GM12878 (cell line): Measurements from ENCODE around the gene CTSE. TPM values are rescaled to one million over a fixed set of nuclear protein-coding genes. Genes with fewer than 3 reads are reported as not detected.

Experiments
- ATAC-seq: fragments of 200-7000 bp; cut with Tn5 transposase; 3 replicates; pipeline ENCODE4 v1.9.1; 2020; ENCODE audit warnings: mild to moderate bottlenecking, moderate library complexity
- BruUV-seq: library from RNA; stranded (reverse); fragments of 400-500 nt; replicated peaks from 2 replicates; lab custom pipeline; 2021; lab: Mats Ljungman, UMichigan
- CTCF ChIA-PET: fragments of 300-600 bp; sonication (Branson Sonifier 250); formaldehyde crosslinking; extraction: SDS; loops from one replicate; lab custom pipeline; 2021; ENCODE audit warnings: inconsistent platforms; lab: Yijun Ruan, JAX
- POLR2A ChIA-PET: fragments of 350-600 bp; formaldehyde crosslinking; extraction: SDS; loops from one replicate; lab custom pipeline; 2021; ENCODE audit warnings: inconsistent platforms; lab: Charles Lee
- RAD21 ChIA-PET: fragments of 300-600 bp; sonication (Branson Sonifier 250); formaldehyde crosslinking; loops from one replicate; lab custom pipeline; 2023; ENCODE audit warnings: antibody characterized with exemption; ENCODE audit not compliant: unreplicated experiment; lab: Charles Lee
- SMC1A ChIA-PET: fragments of 300-600 bp; sonication (Branson Sonifier 250); formaldehyde crosslinking; loops from one replicate; lab custom pipeline; 2023; ENCODE audit not compliant: unreplicated experiment, uncharacterized antibody; lab: Charles Lee
- DNase-seq: peaks from one replicate; pipeline ENCODE4 v3.0.0-alpha.2; 2011; ENCODE audit warnings: low read depth, low spot score
- FAIRE-seq: peaks from 3 replicates; lab custom pipeline; 2011; peaks lifted over from hg19 to GRCh38; lab: Jason Lieb, UNC
- H2AFZ ChIP-seq: 2 replicates; pipeline ENCODE4 v1.6.0; 2011; ENCODE audit warnings: low read depth, low read length, control low read depth; ENCODE audit not compliant: control insufficient read depth
- H3K27ac ChIP-seq: 2 replicates; pipeline ENCODE4 v1.5.1; 2011; ENCODE audit warnings: control low read depth; ENCODE audit not compliant: control insufficient read depth, insufficient read depth
- H3K27me3 ChIP-seq, 2 experiments: replicated peaks in 1 of 2; 2 replicates each; pipeline versions ENCODE4 v1.6.0 to v1.6.1; 2011; ENCODE audit warnings: low read length in 1 of 2; ENCODE audit not compliant: control insufficient read depth in 2 of 2, insufficient read depth in 2 of 2
- H3K36me3 ChIP-seq, 2 experiments: 2 replicates each; pipeline ENCODE4 v1.5.1; 2011; ENCODE audit warnings: low read length in 1 of 2; ENCODE audit not compliant: control insufficient read depth in 2 of 2, insufficient read depth in 2 of 2
- H3K4me1 ChIP-seq: 2 replicates; pipeline ENCODE4 v1.6.1; 2011; ENCODE audit warnings: mild to moderate bottlenecking, low read length, moderate library complexity, mixed read lengths; ENCODE audit not compliant: control insufficient read depth, insufficient read depth
- H3K4me2 ChIP-seq: 2 replicates; pipeline ENCODE4 v1.6.0; 2011; ENCODE audit warnings: control low read depth; ENCODE audit not compliant: control insufficient read depth, insufficient read depth
- H3K4me3 ChIP-seq: fragments of 200-600 bp; sonication (generic); 2 replicates; pipeline ENCODE4 v1.5.1; 2016
- H3K79me2 ChIP-seq: 2 replicates; pipeline ENCODE4 v1.6.0; 2011; ENCODE audit warnings: low read length; ENCODE audit not compliant: control insufficient read depth, insufficient read depth
- H3K9ac ChIP-seq: 2 replicates; pipeline ENCODE4 v1.8.0; 2011; ENCODE audit warnings: low read length, control low read depth, mixed read lengths; ENCODE audit not compliant: control insufficient read depth, insufficient read depth
- H3K9me3 ChIP-seq: replicated peaks from 3 replicates; pipeline ENCODE4 v1.5.1; 2011; ENCODE audit warnings: mild to moderate bottlenecking, low read length; ENCODE audit not compliant: control insufficient read depth, insufficient read depth
- H4K20me1 ChIP-seq: 2 replicates; pipeline ENCODE4 v1.6.0; 2011; ENCODE audit not compliant: control insufficient read depth, insufficient read depth
- HDAC6 ChIP-seq: fragments of 200-600 bp; sonication (generic); IDR thresholded peaks from one replicate; pipeline ENCODE4 v1.8.0; 2017; ENCODE audit warnings: antibody characterized with exemption; ENCODE audit not compliant: unreplicated experiment
- IKZF1 ChIP-seq: fragments of 450-650 bp; conservative IDR thresholded peaks from 2 replicates; pipeline ENCODE4 v1.6.1; 2017; ENCODE audit warnings: antibody characterized with exemption, mild to moderate bottlenecking
- POLR2A ChIP-seq: IDR thresholded peaks from 2 replicates; pipeline ENCODE4 v1.6.1; 2011; ENCODE audit warnings: low read depth, mild to moderate bottlenecking, low read length
- RB1 ChIP-seq: fragments of 450-650 bp; formaldehyde crosslinking; IDR thresholded peaks from 2 replicates; pipeline ENCODE4 v1.6.1; 2017; ENCODE audit warnings: mild to moderate bottlenecking, borderline replicate concordance
- RCOR1 ChIP-seq: conservative IDR thresholded peaks from 2 replicates; pipeline ENCODE4 v1.6.1; 2012; ENCODE audit warnings: low read depth, low read length, improper control_type of control experiment
- RFX5 ChIP-seq: IDR thresholded peaks from 2 replicates; pipeline ENCODE4 v1.6.1; 2011; ENCODE audit warnings: low read depth, low read length, improper control_type of control experiment
- SUPT20H ChIP-seq: IDR thresholded peaks from 2 replicates; pipeline ENCODE4 v1.6.1; 2011; ENCODE audit warnings: low read depth, mild to moderate bottlenecking, low read length, moderate library complexity, borderline replicate concordance; ENCODE audit not compliant: control insufficient read depth
- YY1 ChIP-seq: IDR thresholded peaks from 2 replicates; pipeline ENCODE4 v1.6.1; 2011; ENCODE audit warnings: low read depth, mild to moderate bottlenecking, low read length
- WGBS: methylation state at CpG from one replicate; pipeline ENCODE4 v1.1.6; 2016; ENCODE audit warnings: low lambda C conversion rate; ENCODE audit not compliant: insufficient replicate concordance, insufficient coverage; ENCODE audit errors: missing lambda C conversion rate; 5-methylcytosine and 5-hydroxymethylcytosine counted together
- in situ Hi-C: fragments of 300-500 bp; cut with MboI; formaldehyde crosslinking; loops from 9 replicates; pipeline ENCODE4 v1.14.3; 2018; ENCODE audit warnings: mixed read lengths
- intact Hi-C: fragments of 100-400 bp; cut with micrococcal nuclease; formaldehyde crosslinking; loops from one replicate; pipeline ENCODE4 v1.14.2; 2022; ENCODE audit not compliant: unreplicated experiment
- polyA plus RNA-seq, 11 experiments: library from polyadenylated mRNA; depleted of rRNA in 4 of 11; unstranded in 6 of 11; stranded (reverse) in 5 of 11; fragments of >200 nt; fragmentation: Nextera tagmentation in 4 of 11; fragmentation: Illumina TruSeq in 1 of 11; extraction: Ambion mirVana in 4 of 11; extraction: Trizol in 1 of 11; gene quantifications; 1 replicate in 1 of 11; 2 replicates in 10 of 11; pipeline versions ENCODE4 v1.2.1 to v1.2.3, GENCODE V29; 2011 to 2016; ENCODE audit warnings: inconsistent platforms in 2 of 11, missing spikeins in 2 of 11, low read depth in 1 of 11
- total RNA-seq, 4 experiments: library from RNA; depleted of rRNA in 3 of 4; stranded (reverse); fragments of >200 nt in 3 of 4; fragmentation: Illumina TruSeq in 1 of 4; extraction: Trizol in 1 of 4; gene quantifications; 2 replicates each; pipeline versions ENCODE4 v1.2.1 to v1.2.3, GENCODE V29; 2013 to 2021
- TF ChIP-seq, protein P1 (sequence below): IDR thresholded peaks from 2 replicates; pipeline ENCODE4 v1.6.1; 2012; ENCODE audit warnings: mild to moderate bottlenecking, low read depth, low read length
- TF ChIP-seq, protein P2 (sequence below): fragments of 150-350 bp; IDR thresholded peaks from 2 replicates; pipeline ENCODE4 v1.6.1; 2014; ENCODE audit warnings: mild to moderate bottlenecking, low read depth, low read length
- TF ChIP-seq, protein P3 (sequence below): fragments of 150-350 bp; IDR thresholded peaks from 2 replicates; pipeline ENCODE4 v1.6.1; 2016; ENCODE audit warnings: low read depth, low read length
- TF ChIP-seq, protein P4 (sequence below): IDR thresholded peaks from 2 replicates; pipeline ENCODE4 v1.6.1; 2011; ENCODE audit warnings: low read depth, mild to moderate bottlenecking, low read length, moderate library complexity, borderline replicate concordance; ENCODE audit errors: extremely low read depth
- TF ChIP-seq, protein P5 (sequence below): IDR thresholded peaks from 2 replicates; pipeline ENCODE4 v1.6.1; 2011; ENCODE audit warnings: mild to moderate bottlenecking, low read depth, low read length, moderate library complexity; ENCODE audit not compliant: insufficient replicate concordance

CTSE gene
- total and polyA plus RNA-seq, 10 of the 15 experiments (the other 5 are each of a cell fraction or from before 2014, with no cell fraction given): 0.26 TPM; not detected in 9

DNA sequence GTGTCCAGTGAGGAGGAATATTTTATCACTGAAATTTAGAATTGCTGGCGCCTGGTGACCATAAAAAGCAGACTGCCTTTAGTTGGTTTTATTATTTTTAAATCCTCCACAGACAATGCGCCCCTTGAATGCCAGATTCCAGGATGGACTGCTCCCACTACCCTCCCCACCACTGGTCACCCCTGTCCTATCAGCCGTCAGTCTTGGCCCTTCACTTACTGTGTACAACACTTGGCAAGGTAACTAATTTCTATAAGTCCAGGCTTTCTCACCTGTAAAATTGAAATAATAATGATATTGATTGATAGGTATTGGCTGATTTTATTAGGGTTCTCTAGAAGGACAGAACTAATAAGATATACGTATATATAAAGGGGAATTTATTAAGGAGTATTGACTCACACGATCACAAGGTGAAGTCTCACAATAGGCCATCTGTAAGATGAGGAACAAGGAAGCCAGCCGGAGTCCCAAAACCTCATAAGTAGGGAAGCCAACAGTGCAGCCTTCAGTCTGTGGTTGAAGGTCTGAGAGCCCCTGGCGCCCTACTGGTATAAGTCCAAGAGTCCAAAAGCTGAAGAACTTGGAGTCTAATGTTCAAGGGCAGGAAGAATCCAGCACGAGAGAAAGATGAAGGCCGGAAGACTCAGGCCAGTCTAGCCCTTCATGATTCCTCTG lies 47.1 kb upstream of the CTSE start:
- in situ Hi-C loops: no loop called here
- Histone ChIP-seq H3K79me2 (no peaks in the 10 kb centered on the region), H3K27ac (no peak overlapping the region), H2AFZ (no peak overlapping the region), H3K36me3 (peaks cover 0 to 16% of the 10 kb centered on the region in 2 experiments; a peak in 3 of 4 replicates), H4K20me1 (no peaks in the 10 kb centered on the region; the same call in 1 of the 2 replicates), H3K9ac (no peak overlapping the region), H3K4me1 (peaks cover 20% of the 10 kb centered on the region), H3K27me3 (no peaks in the 10 kb centered on the region), H3K4me2 (no peak overlapping the region), H3K9me3 (no peaks in the 10 kb centered on the region), H3K4me3 (no peak overlapping the region)
- FAIRE-seq (no peak), ATAC-seq (no peak), DNase-seq (no peak)
- ChIA-PET POLR2A (no interaction called here), CTCF (interaction anchor here (1.4 kb wide), 1 partner anchor 40 kb away, joined by 4 read pairs; no protein-coding TSS in a partner anchor), RAD21 (no interaction called here), SMC1A (interaction anchor here (0.6 to 1.5 kb wide), 4 partner anchors 11 to 41 kb away, joined by 3 read pairs; no protein-coding TSS in a partner anchor)
- no TSS peak for BruUV-seq
- intact Hi-C loops: no loop called here
- WGBS: 90% methylated on average over 9 of the region's 9 CpGs
- TF ChIP-seq, protein P1, sequence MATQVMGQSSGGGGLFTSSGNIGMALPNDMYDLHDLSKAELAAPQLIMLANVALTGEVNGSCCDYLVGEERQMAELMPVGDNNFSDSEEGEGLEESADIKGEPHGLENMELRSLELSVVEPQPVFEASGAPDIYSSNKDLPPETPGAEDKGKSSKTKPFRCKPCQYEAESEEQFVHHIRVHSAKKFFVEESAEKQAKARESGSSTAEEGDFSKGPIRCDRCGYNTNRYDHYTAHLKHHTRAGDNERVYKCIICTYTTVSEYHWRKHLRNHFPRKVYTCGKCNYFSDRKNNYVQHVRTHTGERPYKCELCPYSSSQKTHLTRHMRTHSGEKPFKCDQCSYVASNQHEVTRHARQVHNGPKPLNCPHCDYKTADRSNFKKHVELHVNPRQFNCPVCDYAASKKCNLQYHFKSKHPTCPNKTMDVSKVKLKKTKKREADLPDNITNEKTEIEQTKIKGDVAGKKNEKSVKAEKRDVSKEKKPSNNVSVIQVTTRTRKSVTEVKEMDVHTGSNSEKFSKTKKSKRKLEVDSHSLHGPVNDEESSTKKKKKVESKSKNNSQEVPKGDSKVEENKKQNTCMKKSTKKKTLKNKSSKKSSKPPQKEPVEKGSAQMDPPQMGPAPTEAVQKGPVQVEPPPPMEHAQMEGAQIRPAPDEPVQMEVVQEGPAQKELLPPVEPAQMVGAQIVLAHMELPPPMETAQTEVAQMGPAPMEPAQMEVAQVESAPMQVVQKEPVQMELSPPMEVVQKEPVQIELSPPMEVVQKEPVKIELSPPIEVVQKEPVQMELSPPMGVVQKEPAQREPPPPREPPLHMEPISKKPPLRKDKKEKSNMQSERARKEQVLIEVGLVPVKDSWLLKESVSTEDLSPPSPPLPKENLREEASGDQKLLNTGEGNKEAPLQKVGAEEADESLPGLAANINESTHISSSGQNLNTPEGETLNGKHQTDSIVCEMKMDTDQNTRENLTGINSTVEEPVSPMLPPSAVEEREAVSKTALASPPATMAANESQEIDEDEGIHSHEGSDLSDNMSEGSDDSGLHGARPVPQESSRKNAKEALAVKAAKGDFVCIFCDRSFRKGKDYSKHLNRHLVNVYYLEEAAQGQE: no peak
- TF ChIP-seq HDAC6 (no peak), RB1 (no peak), RCOR1 (no peak), YY1 (no peak), RFX5 (no peak), POLR2A (no peak), IKZF1 (no peak), SUPT20H (no peak)
- TF ChIP-seq, protein P2, sequence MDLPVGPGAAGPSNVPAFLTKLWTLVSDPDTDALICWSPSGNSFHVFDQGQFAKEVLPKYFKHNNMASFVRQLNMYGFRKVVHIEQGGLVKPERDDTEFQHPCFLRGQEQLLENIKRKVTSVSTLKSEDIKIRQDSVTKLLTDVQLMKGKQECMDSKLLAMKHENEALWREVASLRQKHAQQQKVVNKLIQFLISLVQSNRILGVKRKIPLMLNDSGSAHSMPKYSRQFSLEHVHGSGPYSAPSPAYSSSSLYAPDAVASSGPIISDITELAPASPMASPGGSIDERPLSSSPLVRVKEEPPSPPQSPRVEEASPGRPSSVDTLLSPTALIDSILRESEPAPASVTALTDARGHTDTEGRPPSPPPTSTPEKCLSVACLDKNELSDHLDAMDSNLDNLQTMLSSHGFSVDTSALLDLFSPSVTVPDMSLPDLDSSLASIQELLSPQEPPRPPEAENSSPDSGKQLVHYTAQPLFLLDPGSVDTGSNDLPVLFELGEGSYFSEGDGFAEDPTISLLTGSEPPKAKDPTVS: no peak
- TF ChIP-seq, protein P3, sequence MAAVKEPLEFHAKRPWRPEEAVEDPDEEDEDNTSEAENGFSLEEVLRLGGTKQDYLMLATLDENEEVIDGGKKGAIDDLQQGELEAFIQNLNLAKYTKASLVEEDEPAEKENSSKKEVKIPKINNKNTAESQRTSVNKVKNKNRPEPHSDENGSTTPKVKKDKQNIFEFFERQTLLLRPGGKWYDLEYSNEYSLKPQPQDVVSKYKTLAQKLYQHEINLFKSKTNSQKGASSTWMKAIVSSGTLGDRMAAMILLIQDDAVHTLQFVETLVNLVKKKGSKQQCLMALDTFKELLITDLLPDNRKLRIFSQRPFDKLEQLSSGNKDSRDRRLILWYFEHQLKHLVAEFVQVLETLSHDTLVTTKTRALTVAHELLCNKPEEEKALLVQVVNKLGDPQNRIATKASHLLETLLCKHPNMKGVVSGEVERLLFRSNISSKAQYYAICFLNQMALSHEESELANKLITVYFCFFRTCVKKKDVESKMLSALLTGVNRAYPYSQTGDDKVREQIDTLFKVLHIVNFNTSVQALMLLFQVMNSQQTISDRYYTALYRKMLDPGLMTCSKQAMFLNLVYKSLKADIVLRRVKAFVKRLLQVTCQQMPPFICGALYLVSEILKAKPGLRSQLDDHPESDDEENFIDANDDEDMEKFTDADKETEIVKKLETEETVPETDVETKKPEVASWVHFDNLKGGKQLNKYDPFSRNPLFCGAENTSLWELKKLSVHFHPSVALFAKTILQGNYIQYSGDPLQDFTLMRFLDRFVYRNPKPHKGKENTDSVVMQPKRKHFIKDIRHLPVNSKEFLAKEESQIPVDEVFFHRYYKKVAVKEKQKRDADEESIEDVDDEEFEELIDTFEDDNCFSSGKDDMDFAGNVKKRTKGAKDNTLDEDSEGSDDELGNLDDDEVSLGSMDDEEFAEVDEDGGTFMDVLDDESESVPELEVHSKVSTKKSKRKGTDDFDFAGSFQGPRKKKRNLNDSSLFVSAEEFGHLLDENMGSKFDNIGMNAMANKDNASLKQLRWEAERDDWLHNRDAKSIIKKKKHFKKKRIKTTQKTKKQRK: no peak
- TF ChIP-seq, protein P4, sequence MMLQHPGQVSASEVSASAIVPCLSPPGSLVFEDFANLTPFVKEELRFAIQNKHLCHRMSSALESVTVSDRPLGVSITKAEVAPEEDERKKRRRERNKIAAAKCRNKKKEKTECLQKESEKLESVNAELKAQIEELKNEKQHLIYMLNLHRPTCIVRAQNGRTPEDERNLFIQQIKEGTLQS: no peak
- TF ChIP-seq, protein P5, sequence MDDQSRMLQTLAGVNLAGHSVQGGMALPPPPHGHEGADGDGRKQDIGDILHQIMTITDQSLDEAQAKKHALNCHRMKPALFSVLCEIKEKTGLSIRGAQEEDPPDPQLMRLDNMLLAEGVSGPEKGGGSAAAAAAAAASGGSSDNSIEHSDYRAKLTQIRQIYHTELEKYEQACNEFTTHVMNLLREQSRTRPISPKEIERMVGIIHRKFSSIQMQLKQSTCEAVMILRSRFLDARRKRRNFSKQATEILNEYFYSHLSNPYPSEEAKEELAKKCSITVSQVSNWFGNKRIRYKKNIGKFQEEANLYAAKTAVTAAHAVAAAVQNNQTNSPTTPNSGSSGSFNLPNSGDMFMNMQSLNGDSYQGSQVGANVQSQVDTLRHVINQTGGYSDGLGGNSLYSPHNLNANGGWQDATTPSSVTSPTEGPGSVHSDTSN: no peak
